Gastroesophageal sphincter (tissue), 4 donors: ENCODE data around the gene CDADC1. TPM values are rescaled to one million over a fixed set of nuclear protein-coding genes. Genes with fewer than 3 reads are reported as not detected.

Experiments used
- ATAC-seq: fragments of 150-250 bp; one replicate; pipeline ENCODE4 v1.9.1; 2016; ENCODE audit warnings: mild to moderate bottlenecking, moderate library complexity
- H3K27ac ChIP-seq, 4 donors: fragments of 200-600 bp; sonication (generic) in 3 of 4; 1 replicate in 3 of 4; 2 replicates in 1 of 4; pipeline ENCODE4 v1.5.1; 2016 to 2019
- H3K27me3 ChIP-seq: fragments of 200-600 bp; sonication (generic); one replicate; pipeline ENCODE4 v1.5.1; 2019
- H3K36me3 ChIP-seq, 2 donors: fragments of 200-600 bp; sonication (generic); one replicate each; pipeline ENCODE4 v1.5.1; 2019; ENCODE audit warnings: control low read depth in 1 of 2
- H3K4me1 ChIP-seq, 3 donors: fragments of 200-600 bp; sonication (generic); 1 replicate in 2 of 3; 2 replicates in 1 of 3; pipeline ENCODE4 v1.5.1; 2016 to 2019; ENCODE audit warnings: control low read depth in 2 of 3
- H3K4me3 ChIP-seq, 2 donors: fragments of 200-600 bp; sonication (generic); one replicate each; pipeline ENCODE4 v1.5.1; 2019; ENCODE audit warnings: mild to moderate bottlenecking in 1 of 2, moderate library complexity in 1 of 2
- H3K9me3 ChIP-seq, 3 donors: fragments of 200-600 bp; sonication (generic); one replicate each; pipeline ENCODE4 v1.5.1; 2017 to 2019; ENCODE audit warnings: control low read depth in 2 of 3
- EP300 ChIP-seq: sonication (generic); formaldehyde crosslinking; IDR thresholded peaks from one replicate; pipeline ENCODE4 v1.6.1; 2017; ENCODE audit warnings: antibody characterized with exemption, mild to moderate bottlenecking
- POLR2A ChIP-seq, 2 donors: fragments of 450-650 bp; IDR thresholded peaks; one replicate each; pipeline ENCODE4 v1.6.1; 2017; ENCODE audit warnings: antibody characterized with exemption in 2 of 2, mild to moderate bottlenecking in 2 of 2, moderate library complexity in 1 of 2
- POLR2AphosphoS5 ChIP-seq: sonication (generic); formaldehyde crosslinking; IDR thresholded peaks from one replicate; pipeline ENCODE4 v1.6.1; 2017; ENCODE audit warnings: antibody characterized with exemption
- WGBS, 2 donors: methylation state at CpG; one replicate each; pipeline ENCODE4 v1.1.5; 2018; ENCODE audit warnings: low coverage in 1 of 2; 5-methylcytosine and 5-hydroxymethylcytosine counted together
- total RNA-seq, 4 donors: library from RNA; depleted of rRNA; stranded (reverse); fragments of >200 nt; gene quantifications; one replicate each; pipeline ENCODE4 v1.1.0, GENCODE V29; 2016
- TF ChIP-seq, protein P1 (sequence below), 4 experiments: fragments of 200-600 bp in 2 of 4; fragments of 450-650 bp in 2 of 4; sonication (generic) in 1 of 4; IDR thresholded peaks; one replicate each; pipeline ENCODE4 v1.5.1; 2017 to 2019; ENCODE audit warnings: antibody characterized with exemption in 4 of 4, mild to moderate bottlenecking in 2 of 4, moderate library complexity in 2 of 4

Gene CDADC1
- total RNA-seq, 4 donors from 2014 or later = 5.8 to 9.3 (median 6.7) TPM

DNA sequence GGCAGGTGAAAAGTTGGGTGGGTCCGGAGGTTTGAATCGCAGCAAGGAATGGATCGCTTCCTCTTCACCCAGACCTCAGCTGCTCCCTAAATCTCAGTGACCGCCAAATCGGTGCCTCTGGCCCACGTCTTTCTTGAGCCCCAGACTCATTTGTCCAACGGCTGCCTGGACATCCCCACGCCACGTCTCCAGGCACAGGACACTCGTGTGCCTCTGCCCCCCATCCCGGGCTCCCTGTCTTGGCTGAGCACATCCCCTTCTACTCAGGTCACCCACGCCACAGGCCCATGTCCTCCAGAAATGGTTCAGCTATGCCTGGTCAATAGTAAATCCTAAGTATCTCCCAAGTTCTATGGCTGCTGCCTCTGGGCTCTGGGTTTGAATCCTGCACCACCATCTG, 56.6 kb downstream of the CDADC1 start:
- no peaks in the 10 kb centered on the region for H3K36me3 ChIP-seq
- TF ChIP-seq EP300 = no peak
- TF ChIP-seq POLR2A (IDR thresholded peaks at IDR 0.05) = no peak
- TF ChIP-seq, protein P1, sequence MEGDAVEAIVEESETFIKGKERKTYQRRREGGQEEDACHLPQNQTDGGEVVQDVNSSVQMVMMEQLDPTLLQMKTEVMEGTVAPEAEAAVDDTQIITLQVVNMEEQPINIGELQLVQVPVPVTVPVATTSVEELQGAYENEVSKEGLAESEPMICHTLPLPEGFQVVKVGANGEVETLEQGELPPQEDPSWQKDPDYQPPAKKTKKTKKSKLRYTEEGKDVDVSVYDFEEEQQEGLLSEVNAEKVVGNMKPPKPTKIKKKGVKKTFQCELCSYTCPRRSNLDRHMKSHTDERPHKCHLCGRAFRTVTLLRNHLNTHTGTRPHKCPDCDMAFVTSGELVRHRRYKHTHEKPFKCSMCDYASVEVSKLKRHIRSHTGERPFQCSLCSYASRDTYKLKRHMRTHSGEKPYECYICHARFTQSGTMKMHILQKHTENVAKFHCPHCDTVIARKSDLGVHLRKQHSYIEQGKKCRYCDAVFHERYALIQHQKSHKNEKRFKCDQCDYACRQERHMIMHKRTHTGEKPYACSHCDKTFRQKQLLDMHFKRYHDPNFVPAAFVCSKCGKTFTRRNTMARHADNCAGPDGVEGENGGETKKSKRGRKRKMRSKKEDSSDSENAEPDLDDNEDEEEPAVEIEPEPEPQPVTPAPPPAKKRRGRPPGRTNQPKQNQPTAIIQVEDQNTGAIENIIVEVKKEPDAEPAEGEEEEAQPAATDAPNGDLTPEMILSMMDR (IDR thresholded peaks at IDR 0.05) = no peak
- no peak for TF ChIP-seq POLR2AphosphoS5
- no peak overlapping the region for H3K4me3 ChIP-seq
- H3K9me3 ChIP-seq = no peaks in the 10 kb centered on the region
- no peaks in the 10 kb centered on the region for H3K27me3 ChIP-seq
- peaks cover 10 to 88% (median 33%) of the 10 kb centered on the region in 3 donors for H3K4me1 ChIP-seq
- H3K27ac ChIP-seq = peak overlapping the region in 3 of 4 donors; percentile 85 to 92 (median 87)
- ATAC-seq = no peak
- WGBS, 2 donors = 92 to 100% methylated on average over 4 to 11 of the region's 12 CpGs

DNA sequence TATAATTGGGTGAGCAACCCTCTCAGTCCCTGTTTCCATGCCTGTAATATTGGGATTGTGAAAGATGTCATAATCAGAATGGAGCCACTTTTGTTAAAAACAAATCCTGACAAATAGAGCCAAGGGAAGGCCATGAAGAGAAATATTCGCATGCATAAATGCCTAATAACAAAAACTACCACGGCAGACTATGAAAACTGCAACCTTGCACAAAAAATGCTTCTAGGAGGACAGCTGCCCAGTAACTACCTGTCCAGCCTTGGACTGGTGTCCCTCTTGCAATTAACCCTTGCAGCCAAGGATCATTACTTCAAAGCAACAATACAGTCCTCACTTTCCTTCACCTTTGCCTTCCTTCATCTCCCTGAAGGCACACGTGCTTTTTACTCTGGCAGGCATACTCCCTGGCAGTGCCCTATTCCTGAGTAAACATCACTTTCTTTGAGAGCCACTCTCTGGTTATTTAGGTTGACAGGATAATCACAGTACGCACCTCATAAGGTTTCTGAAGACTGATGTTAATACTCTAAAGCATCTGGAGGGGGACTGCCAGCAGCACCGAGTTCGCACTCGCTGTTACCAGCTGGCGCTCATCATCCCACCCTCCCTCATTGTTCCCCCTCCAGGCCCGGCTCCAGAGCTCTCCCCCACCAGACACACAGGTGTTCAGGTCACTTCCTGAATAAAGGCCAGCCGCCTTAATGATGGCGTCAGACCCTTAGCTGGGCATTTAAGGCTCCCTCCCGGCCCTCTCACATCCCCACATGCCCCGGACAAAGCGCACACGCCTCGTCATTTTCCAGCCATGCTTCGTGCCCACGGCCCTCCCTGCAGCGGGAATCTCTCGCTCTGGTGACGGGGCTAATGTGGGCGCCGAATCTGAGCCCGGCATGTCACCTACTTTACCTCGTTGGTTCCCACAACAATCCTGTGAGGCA, 57.3 kb downstream of the CDADC1 start:
- no peaks in the 10 kb centered on the region for H3K27me3 ChIP-seq
- no peaks in the 10 kb centered on the region for H3K9me3 ChIP-seq
- H3K4me1 ChIP-seq = peaks cover 10 to 95% (median 39%) of the 10 kb centered on the region in 3 donors
- peaks cover 0 to 2% of the 10 kb centered on the region in 2 donors for H3K36me3 ChIP-seq
- ATAC-seq = no peak
- 75 to 81% methylated on average over 9 to 24 of the region's 25 CpGs for WGBS, 2 donors
- H3K27ac ChIP-seq = peak overlapping the region in 3 of 4 donors; percentile 85 to 92 (median 87)
- no peak overlapping the region for H3K4me3 ChIP-seq
- TF ChIP-seq POLR2AphosphoS5 (peak; percentile 46), POLR2A (IDR thresholded peaks at IDR 0.05) (no peak), EP300 (no peak)
- TF ChIP-seq, protein P1 (IDR thresholded peaks at IDR 0.05) = no peak

DNA sequence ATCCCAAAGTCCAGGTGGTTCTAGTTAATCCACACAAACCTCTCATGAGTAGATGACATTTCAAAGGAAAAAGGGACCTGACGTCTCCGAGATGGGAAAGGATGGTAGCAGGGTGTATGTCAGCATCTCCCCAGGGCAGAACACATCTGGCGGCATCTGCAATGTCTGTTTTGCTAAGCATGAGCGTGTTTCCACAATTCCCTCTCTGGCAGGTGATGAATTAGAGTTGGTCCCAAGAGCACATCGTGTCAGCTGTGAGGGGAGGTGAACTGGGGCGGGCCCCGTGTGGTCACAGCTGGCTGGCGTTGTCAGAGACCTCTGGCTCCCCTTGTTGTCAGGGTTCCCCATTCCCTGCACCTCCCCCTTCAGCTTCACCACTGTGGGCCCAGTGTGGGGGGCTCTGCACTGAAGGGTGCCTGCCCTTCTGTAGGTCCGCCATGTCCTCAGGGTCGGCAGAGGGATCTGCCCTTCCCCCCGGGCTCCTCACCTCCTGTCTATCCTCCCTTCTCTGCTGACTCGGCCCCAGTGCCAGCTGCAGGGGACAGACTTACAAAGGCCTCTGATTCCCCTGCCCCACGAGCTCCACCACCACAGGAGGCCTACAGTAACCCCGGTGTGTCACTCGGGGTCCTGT, 58.2 kb downstream of the CDADC1 start:
- TF ChIP-seq, protein P1 (IDR thresholded peaks at IDR 0.05) = no peak
- TF ChIP-seq POLR2A (IDR thresholded peaks at IDR 0.05) (no peak), POLR2AphosphoS5 (no peak), EP300 (no peak)
- ATAC-seq = no peak
- H3K36me3 ChIP-seq = peaks cover 0 to 11% of the 10 kb centered on the region in 2 donors
- peak overlapping the region in 3 of 4 donors; percentile 85 to 92 (median 87) for H3K27ac ChIP-seq
- 66 to 74% methylated on average over 6 to 11 of the region's 15 CpGs for WGBS, 2 donors
- H3K9me3 ChIP-seq = no peaks in the 10 kb centered on the region
- peaks cover 10 to 100% (median 42%) of the 10 kb centered on the region in 3 donors for H3K4me1 ChIP-seq
- H3K4me3 ChIP-seq = no peak overlapping the region
- no peaks in the 10 kb centered on the region for H3K27me3 ChIP-seq

DNA sequence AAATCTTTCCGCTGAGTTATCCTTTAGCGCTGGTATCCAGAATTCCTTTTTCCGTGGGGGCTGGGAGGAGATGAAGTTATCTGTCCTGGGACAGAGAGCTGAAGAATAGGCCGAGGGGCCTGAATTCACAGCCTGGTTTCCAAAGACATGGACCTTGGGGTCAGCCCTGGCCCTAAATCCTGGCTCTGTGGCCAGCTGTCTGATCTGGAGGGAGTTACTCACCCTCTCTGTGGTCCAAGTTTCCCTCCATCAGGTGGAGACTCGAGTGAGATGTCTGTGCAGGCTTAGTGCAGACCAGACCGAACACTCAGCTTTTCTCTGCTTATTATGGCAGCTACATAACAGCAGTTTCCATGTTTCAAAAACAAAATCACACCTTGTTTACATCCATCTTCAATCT, 59.6 kb downstream of the CDADC1 start:
- TF ChIP-seq, protein P1 (IDR thresholded peaks at IDR 0.05) = no peak
- TF ChIP-seq EP300 = no peak
- peak; percentile 28 for TF ChIP-seq POLR2AphosphoS5

More for the DNA sequence above, 59.6 kb downstream of the CDADC1 start:
- Histone ChIP-seq H3K4me3 (no peak overlapping the region), H3K36me3 (peaks cover 0 to 16% of the 10 kb centered on the region in 2 donors), H3K4me1 (peaks cover 10 to 85% (median 37%) of the 10 kb centered on the region in 3 donors), H3K9me3 (no peaks in the 10 kb centered on the region), H3K27ac (peak overlapping the region; percentile 85 to 96 (median 90)), H3K27me3 (no peaks in the 10 kb centered on the region)
- ATAC-seq = peak; percentile 35
- WGBS, 2 donors = 91 to 100% methylated on average over 2 to 6 of the region's 6 CpGs
